ENCODE data around the gene IMP4.

The IMP4 gene

DNA sequence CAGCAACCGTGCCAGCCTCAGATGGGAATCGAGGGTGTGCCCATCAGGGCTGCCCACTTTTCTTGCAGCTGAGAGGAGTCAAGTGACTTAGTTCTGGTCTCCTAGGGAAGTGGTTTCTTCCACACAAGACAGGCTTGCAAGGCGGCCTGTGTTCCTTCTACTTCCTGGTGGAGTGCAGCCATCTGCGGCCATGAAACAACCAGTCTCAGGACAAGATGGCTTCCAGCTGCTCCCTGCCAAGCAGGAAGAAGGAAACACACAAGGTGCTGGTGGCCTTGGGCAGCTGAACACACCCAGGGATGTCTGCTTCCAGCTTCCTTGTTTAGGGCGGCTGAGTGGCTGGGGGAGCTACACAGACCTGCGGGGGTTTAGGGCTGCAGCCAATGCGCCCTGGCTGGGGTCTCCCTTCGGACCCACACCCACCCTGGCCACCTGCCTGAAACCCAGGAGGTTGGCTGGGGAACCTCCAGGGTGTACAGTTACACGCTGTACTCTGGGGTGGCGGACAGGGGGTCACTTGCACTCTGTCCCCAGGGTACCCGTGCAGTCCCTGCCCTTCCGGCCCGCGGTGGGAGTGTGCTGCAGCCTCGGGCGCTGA is 47.9 kb downstream of the IMP4 start:
- H3K4me2 ChIP-seq (ENCODE audit: low read length), result peak overlapping the region; percentile 98
- H2AFZ ChIP-seq (ENCODE audit: low read depth, low read length), result peak overlapping the region; percentile 10
- peak overlapping the region; percentile 76 for H3K9ac ChIP-seq (ENCODE audit: low read length)
- no peak for TF ChIP-seq EZH2phosphoT487 (IDR thresholded peaks at IDR 0.05; ENCODE audit: low read depth)
- TF ChIP-seq, protein P1, sequence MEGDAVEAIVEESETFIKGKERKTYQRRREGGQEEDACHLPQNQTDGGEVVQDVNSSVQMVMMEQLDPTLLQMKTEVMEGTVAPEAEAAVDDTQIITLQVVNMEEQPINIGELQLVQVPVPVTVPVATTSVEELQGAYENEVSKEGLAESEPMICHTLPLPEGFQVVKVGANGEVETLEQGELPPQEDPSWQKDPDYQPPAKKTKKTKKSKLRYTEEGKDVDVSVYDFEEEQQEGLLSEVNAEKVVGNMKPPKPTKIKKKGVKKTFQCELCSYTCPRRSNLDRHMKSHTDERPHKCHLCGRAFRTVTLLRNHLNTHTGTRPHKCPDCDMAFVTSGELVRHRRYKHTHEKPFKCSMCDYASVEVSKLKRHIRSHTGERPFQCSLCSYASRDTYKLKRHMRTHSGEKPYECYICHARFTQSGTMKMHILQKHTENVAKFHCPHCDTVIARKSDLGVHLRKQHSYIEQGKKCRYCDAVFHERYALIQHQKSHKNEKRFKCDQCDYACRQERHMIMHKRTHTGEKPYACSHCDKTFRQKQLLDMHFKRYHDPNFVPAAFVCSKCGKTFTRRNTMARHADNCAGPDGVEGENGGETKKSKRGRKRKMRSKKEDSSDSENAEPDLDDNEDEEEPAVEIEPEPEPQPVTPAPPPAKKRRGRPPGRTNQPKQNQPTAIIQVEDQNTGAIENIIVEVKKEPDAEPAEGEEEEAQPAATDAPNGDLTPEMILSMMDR (IDR thresholded peaks at IDR 0.05; ENCODE audit: low read depth, low read length), result no peak
- H3K4me3 ChIP-seq (ENCODE audit: low read length), result peak overlapping the region; percentile 78
- H3K36me3 ChIP-seq (replicated peaks; ENCODE audit: low read depth, low read length), result peaks cover 3% of the 10 kb centered on the region
- H3K27ac ChIP-seq (ENCODE audit: low read length), result peak overlapping the region; percentile 40
- H3K4me1 ChIP-seq (ENCODE audit: low read length), result peaks cover 57% of the 10 kb centered on the region
- H3K79me2 ChIP-seq (ENCODE audit: low read length), result no peaks in the 10 kb centered on the region
- peaks cover under 1% of the 10 kb centered on the region; the same call in 1 of the 2 replicates for H4K20me1 ChIP-seq (ENCODE audit: insufficient read depth, low read length)
- no peaks in the 10 kb centered on the region for H3K27me3 ChIP-seq (ENCODE audit: low read depth, low read length)
- peaks cover 10% of the 10 kb centered on the region; the same call in 1 of the 2 replicates for H3K9me3 ChIP-seq (ENCODE audit: insufficient read depth, low read length)

DNA sequence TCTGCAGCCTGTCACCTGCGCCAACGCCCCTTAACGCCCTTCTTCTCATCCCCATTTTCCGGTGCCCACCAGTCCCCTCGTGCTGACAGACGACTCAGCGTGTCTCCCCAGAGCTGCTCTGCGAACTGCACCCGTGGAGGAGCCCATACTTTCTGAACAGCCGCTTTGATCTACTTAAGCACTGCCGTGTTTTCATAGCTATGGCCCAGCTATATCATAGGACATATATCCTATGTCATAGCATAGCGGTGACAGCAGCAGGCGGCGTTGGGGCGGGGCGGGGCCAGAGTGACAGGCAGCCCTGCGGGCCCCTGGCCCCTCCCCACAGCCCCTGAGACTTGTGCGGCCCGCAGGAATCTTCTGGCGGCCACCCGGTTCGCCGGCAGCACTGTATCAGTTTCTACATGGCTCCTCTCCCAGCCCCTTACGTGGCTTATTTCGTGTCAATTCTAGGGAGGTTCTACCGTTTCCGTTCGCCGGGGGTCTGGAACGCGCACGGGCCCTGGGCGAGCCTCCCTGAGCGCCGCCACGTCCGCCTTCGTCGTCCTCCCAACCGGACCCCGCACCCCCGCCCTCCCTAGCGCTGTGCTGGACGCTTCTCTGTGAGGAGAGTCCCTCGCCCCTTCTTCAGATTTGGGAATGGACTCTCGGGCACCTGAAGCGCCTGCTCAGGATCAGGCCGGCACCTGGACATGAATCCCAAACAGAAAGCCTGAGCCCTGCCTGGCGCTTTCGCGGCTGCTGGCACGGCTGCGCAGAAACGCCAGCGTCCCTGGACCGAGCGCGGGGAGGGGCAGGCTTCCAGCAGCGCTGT is 48.6 kb downstream of the IMP4 start:
- H3K27ac ChIP-seq (ENCODE audit: low read length), result peak overlapping the region; percentile 40
- H3K4me1 ChIP-seq (ENCODE audit: low read length), result peaks cover 50% of the 10 kb centered on the region
- H3K27me3 ChIP-seq (ENCODE audit: low read depth, low read length), result no peaks in the 10 kb centered on the region
- H3K4me3 ChIP-seq (ENCODE audit: low read length), result peak overlapping the region; percentile 78
- peak overlapping the region; percentile 98 for H3K4me2 ChIP-seq (ENCODE audit: low read length)
- no peaks in the 10 kb centered on the region for H4K20me1 ChIP-seq (ENCODE audit: insufficient read depth, low read length)
- H2AFZ ChIP-seq (ENCODE audit: low read depth, low read length), result peak overlapping the region; percentile 10
- peaks cover 3% of the 10 kb centered on the region for H3K36me3 ChIP-seq (replicated peaks; ENCODE audit: low read depth, low read length)
- TF ChIP-seq, protein P1 (IDR thresholded peaks at IDR 0.05; ENCODE audit: low read depth, low read length), result no peak
- TF ChIP-seq EZH2phosphoT487 (IDR thresholded peaks at IDR 0.05; ENCODE audit: low read depth), result no peak
- H3K9me3 ChIP-seq (ENCODE audit: insufficient read depth, low read length), result peaks cover 10% of the 10 kb centered on the region; the same call in 1 of the 2 replicates
- no peaks in the 10 kb centered on the region for H3K79me2 ChIP-seq (ENCODE audit: low read length)
- peak overlapping the region; percentile 76 for H3K9ac ChIP-seq (ENCODE audit: low read length)

DNA sequence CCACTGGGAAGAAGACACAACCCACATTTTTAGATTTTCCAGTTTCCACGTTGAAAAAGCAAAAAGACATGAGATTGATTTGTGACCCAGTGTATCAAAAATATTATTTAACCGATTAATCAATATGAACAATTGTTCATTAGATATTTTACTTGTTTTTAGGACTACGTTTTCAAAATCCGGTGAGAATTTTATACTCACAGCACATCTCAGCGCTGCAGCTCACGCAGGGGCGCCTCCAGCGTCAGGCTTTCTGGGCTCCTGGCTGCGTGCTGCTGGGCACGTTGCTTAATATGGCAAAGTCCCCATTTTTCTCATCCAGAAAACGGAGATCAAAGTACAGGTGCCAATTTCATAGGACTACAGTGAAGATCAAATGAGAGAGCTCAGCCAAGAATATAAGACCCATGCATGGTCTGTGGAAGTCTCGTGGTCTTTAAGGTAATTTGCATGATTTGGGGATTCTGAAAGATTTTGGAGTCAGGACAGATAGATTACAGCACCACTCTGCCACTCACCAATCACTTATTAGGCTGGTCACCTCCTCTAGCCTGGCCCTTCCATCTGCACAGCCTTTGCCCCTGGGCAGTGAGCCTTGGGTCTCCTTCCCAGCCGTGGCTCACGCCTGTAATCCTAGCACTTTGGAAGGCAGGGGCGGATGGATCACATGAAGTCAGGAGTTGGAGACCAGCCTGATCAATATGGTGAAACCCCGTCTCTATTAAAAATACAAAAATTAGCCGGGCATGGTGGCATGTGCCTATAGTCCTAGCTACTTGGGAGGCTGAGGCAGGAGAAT is 49.4 kb downstream of the IMP4 start:
- H3K4me1 ChIP-seq (ENCODE audit: low read length), result peaks cover 42% of the 10 kb centered on the region
- H3K27me3 ChIP-seq (ENCODE audit: low read depth, low read length), result no peaks in the 10 kb centered on the region
- H3K4me2 ChIP-seq (ENCODE audit: low read length), result peak overlapping the region; percentile 98
- H3K27ac ChIP-seq (ENCODE audit: low read length), result peak overlapping the region; percentile 40
- no peaks in the 10 kb centered on the region for H4K20me1 ChIP-seq (ENCODE audit: insufficient read depth, low read length)
- peaks cover 6% of the 10 kb centered on the region; the same call in 1 of the 2 replicates for H3K9me3 ChIP-seq (ENCODE audit: insufficient read depth, low read length)
- no peak for TF ChIP-seq EZH2phosphoT487 (IDR thresholded peaks at IDR 0.05; ENCODE audit: low read depth)
- TF ChIP-seq, protein P1 (IDR thresholded peaks at IDR 0.05; ENCODE audit: low read depth, low read length), result peak; percentile 16
- H3K36me3 ChIP-seq (replicated peaks; ENCODE audit: low read depth, low read length), result no peaks in the 10 kb centered on the region
- peak overlapping the region; percentile 78 for H3K4me3 ChIP-seq (ENCODE audit: low read length)
- H3K9ac ChIP-seq (ENCODE audit: low read length), result peak overlapping the region; percentile 76
- peak overlapping the region; percentile 10 for H2AFZ ChIP-seq (ENCODE audit: low read depth, low read length)
- H3K79me2 ChIP-seq (ENCODE audit: low read length), result no peaks in the 10 kb centered on the region
